GM23338 (cell line): ENCODE data around the gene GLRX2. TPM values are rescaled to one million over a fixed set of nuclear protein-coding genes. Genes with fewer than 3 reads are reported as not detected.

Experiments
- ATAC-seq: fragments of 200-7000 bp; cut with Tn5 transposase; 3 replicates; pipeline ENCODE4 v1.9.1; 2020
- DNase-seq: peaks from one replicate; pipeline ENCODE4 v3.0.0-alpha.2; 2015; ENCODE audit warnings: low spot score
- H2AFZ ChIP-seq: fragments of 200-600 bp; sonication (generic); 2 replicates; pipeline ENCODE4 v1.8.0; 2016; ENCODE audit warnings: antibody characterized with exemption, mild to moderate bottlenecking, moderate library complexity
- H3F3A ChIP-seq: fragments of 200-600 bp; sonication (generic); replicated peaks from 2 replicates; pipeline ENCODE4 v1.8.0; 2017; ENCODE audit warnings: antibody characterized with exemption, mixed run types, low read depth
- H3K27ac ChIP-seq: fragments of 200-600 bp; sonication (generic); 2 replicates; pipeline ENCODE4 v1.6.1; 2016; ENCODE audit warnings: low read depth
- H3K27me3 ChIP-seq: fragments of 200-600 bp; sonication (generic); 2 replicates; pipeline ENCODE4 v1.8.0; 2016; ENCODE audit warnings: mild to moderate bottlenecking, mixed run types, moderate library complexity; ENCODE audit not compliant: insufficient read depth
- H3K36me3 ChIP-seq: fragments of 200-600 bp; sonication (generic); 2 replicates; pipeline ENCODE4 v1.8.0; 2016; ENCODE audit warnings: mild to moderate bottlenecking; ENCODE audit not compliant: insufficient read depth
- H3K4me1 ChIP-seq: fragments of 200-600 bp; sonication (generic); 2 replicates; pipeline ENCODE4 v1.8.0; 2016; ENCODE audit warnings: mild to moderate bottlenecking, moderate library complexity; ENCODE audit not compliant: insufficient read depth
- H3K4me2 ChIP-seq: fragments of 200-600 bp; sonication (generic); 2 replicates; pipeline ENCODE4 v1.7.1; 2017; ENCODE audit warnings: mixed run types
- H3K4me3 ChIP-seq: fragments of 200-600 bp; sonication (generic); 2 replicates; pipeline ENCODE4 v1.6.1; 2016; ENCODE audit warnings: mixed run types
- H3K79me2 ChIP-seq: fragments of 200-600 bp; sonication (generic); replicated peaks from 2 replicates; pipeline ENCODE4 v1.8.0; 2017; ENCODE audit warnings: mild to moderate bottlenecking; ENCODE audit not compliant: insufficient read depth
- H3K9me2 ChIP-seq: fragments of 200-600 bp; sonication (generic); 2 replicates; pipeline ENCODE4 v1.8.0; 2017; ENCODE audit not compliant: insufficient read depth
- H4K20me1 ChIP-seq: fragments of 200-600 bp; sonication (generic); replicated peaks from 2 replicates; pipeline ENCODE4 v1.8.0; 2017; ENCODE audit warnings: mild to moderate bottlenecking; ENCODE audit not compliant: insufficient read depth
- H3K27ac Mint-ChIP-seq: 2 replicates; pipeline ENCODE4 v1.8.0; 2020; ENCODE audit warnings: inconsistent platforms, mild to moderate bottlenecking, moderate library complexity, mixed read lengths
- H3K27me3 Mint-ChIP-seq: 3 replicates; pipeline ENCODE4 v1.8.0; 2022; ENCODE audit warnings: low read depth, mild to moderate bottlenecking, moderate library complexity, mixed read lengths, inconsistent platforms; ENCODE audit not compliant: insufficient read depth, poor library complexity
- H3K36me3 Mint-ChIP-seq: 3 replicates; pipeline ENCODE4 v1.8.0; 2021; ENCODE audit warnings: low read depth, mild to moderate bottlenecking, inconsistent platforms, moderate library complexity, mixed read lengths
- H3K4me1 Mint-ChIP-seq: 3 replicates; pipeline ENCODE4 v1.8.0; 2020; ENCODE audit warnings: mild to moderate bottlenecking, inconsistent platforms, mixed read lengths
- H3K4me3 Mint-ChIP-seq: 3 replicates; pipeline ENCODE4 v1.8.0; 2021; ENCODE audit warnings: moderate library complexity, mild to moderate bottlenecking, inconsistent platforms, mixed read lengths
- H3K9me3 Mint-ChIP-seq: 3 replicates; pipeline ENCODE4 v1.8.0; 2020; ENCODE audit warnings: moderate library complexity, mild to moderate bottlenecking, inconsistent platforms, mixed read lengths
- CREB1 ChIP-seq: fragments of 250-450 bp; sonication (Bioruptor Pico); IDR thresholded peaks from 2 replicates; pipeline ENCODE4 v1.5.0; 2020; ENCODE audit warnings: low read depth, mild to moderate bottlenecking, moderate library complexity
- CTCF ChIP-seq, 2 experiments: fragments of 200-600 bp in 1 of 2; sonication (generic) in 1 of 2; conservative IDR thresholded peaks; 2 replicates each; pipeline versions ENCODE4 v1.5.1 to v1.6.1; 2016 to 2017; ENCODE audit warnings: antibody characterized with exemption in 2 of 2, low read depth in 2 of 2, mild to moderate bottlenecking in 2 of 2, moderate library complexity in 1 of 2
- EZH2phosphoT487 ChIP-seq: fragments of 200-600 bp; sonication (generic); IDR thresholded peaks from one replicate; pipeline ENCODE4 v1.8.1; 2018; ENCODE audit warnings: antibody characterized with exemption; ENCODE audit not compliant: unreplicated experiment
- JUNB ChIP-seq: IDR thresholded peaks from one replicate; pipeline ENCODE4 v1.6.1; 2016; ENCODE audit warnings: antibody characterized with exemption; ENCODE audit not compliant: unreplicated experiment
- NANOG ChIP-seq: IDR thresholded peaks from 2 replicates; pipeline ENCODE4 v1.6.1; 2016; ENCODE audit warnings: antibody characterized with exemption, borderline replicate concordance
- POLR2AphosphoS5 ChIP-seq: IDR thresholded peaks from 2 replicates; pipeline ENCODE4 v1.6.1; 2016; ENCODE audit warnings: antibody characterized with exemption, low read depth
- ZNF114 ChIP-seq: fragments of 250-450 bp; sonication (Bioruptor Pico); IDR thresholded peaks from 2 replicates; pipeline ENCODE4 v1.5.0; 2020; ENCODE audit warnings: mild to moderate bottlenecking, moderate library complexity
- ZNF331 ChIP-seq: fragments of 250-450 bp; sonication (Bioruptor Pico); IDR thresholded peaks from 2 replicates; pipeline ENCODE4 v1.5.0; 2020; ENCODE audit warnings: low read depth, mild to moderate bottlenecking, moderate library complexity
- ZNF462 ChIP-seq: fragments of 250-450 bp; sonication (Bioruptor Pico); IDR thresholded peaks from 2 replicates; pipeline ENCODE4 v1.5.0; 2020; ENCODE audit warnings: mild to moderate bottlenecking, moderate library complexity
- polyA plus RNA-seq: library from polyadenylated mRNA; unstranded; fragments of >200 nt; fragmentation: Nextera tagmentation; extraction: Ambion mirVana; gene quantifications from 2 replicates; pipeline ENCODE4 v1.2.1, GENCODE V29; 2016
- total RNA-seq: library from RNA; depleted of rRNA; stranded (reverse); fragments of >200 nt; shearing (Covaris generic); gene quantifications from 2 replicates; pipeline ENCODE4 v1.2.3, GENCODE V29; 2014

GLRX2 gene
- total and polyA plus RNA-seq, 2 experiments from 2014 or later: 7.7 to 28.3 TPM

- Mint-ChIP-seq H3K4me1 (peaks cover 24% of the 10 kb centered on the region), H3K27ac (peak overlapping the region; percentile 93), H3K36me3 (peaks cover 8% of the 10 kb centered on the region; the same call in 2 of the 3 replicates), H3K27me3 (peaks cover 12% of the 10 kb centered on the region), H3K9me3 (no peaks in the 10 kb centered on the region; the same call in 2 of the 3 replicates), H3K4me3 (peak overlapping the region; percentile 94)
- H3K4me1 ChIP-seq: peaks cover 17% of the 10 kb centered on the region
- H3K27me3 ChIP-seq: no peaks in the 10 kb centered on the region
- peak overlapping the region; percentile 92 for H3K4me2 ChIP-seq
- H3F3A ChIP-seq: no peaks in the 10 kb centered on the region
- no peaks in the 10 kb centered on the region for H3K36me3 ChIP-seq
- H3K79me2 ChIP-seq: peaks cover 87% of the 10 kb centered on the region
- H3K9me2 ChIP-seq: no peaks in the 10 kb centered on the region
- peak overlapping the region; percentile 98 for H3K27ac ChIP-seq
- H2AFZ ChIP-seq: peak overlapping the region; percentile 76; the same call in 1 of the 2 replicates
- 0 out of 2 replicates have a peak, but pooled peaks cover 16% of the 10 kb centered on the region for H4K20me1 ChIP-seq
- H3K4me3 ChIP-seq: peak overlapping the region; percentile 87
- TF ChIP-seq ZNF462 (CRISPR knock-in tag) (no peak), CTCF (conservative IDR thresholded peaks at IDR 0.05; ENCODE audit: low read depth in 2 of 2) (no peak), NANOG (no peak), EZH2phosphoT487 (no peak), ZNF331 (CRISPR knock-in tag) (no peak), ZNF114 (no peak), POLR2AphosphoS5 (no peak), CREB1 (CRISPR knock-in tag) (no peak), JUNB (no peak)
- DNase-seq (peak; percentile 58), ATAC-seq (peak; percentile 19)
These were observed 46.5 kb downstream of the GLRX2 start for GRCh38 chr1:193058529-193059281.
